ENCODE measurements around the gene CDK16.

CDK16 gene

DNA sequence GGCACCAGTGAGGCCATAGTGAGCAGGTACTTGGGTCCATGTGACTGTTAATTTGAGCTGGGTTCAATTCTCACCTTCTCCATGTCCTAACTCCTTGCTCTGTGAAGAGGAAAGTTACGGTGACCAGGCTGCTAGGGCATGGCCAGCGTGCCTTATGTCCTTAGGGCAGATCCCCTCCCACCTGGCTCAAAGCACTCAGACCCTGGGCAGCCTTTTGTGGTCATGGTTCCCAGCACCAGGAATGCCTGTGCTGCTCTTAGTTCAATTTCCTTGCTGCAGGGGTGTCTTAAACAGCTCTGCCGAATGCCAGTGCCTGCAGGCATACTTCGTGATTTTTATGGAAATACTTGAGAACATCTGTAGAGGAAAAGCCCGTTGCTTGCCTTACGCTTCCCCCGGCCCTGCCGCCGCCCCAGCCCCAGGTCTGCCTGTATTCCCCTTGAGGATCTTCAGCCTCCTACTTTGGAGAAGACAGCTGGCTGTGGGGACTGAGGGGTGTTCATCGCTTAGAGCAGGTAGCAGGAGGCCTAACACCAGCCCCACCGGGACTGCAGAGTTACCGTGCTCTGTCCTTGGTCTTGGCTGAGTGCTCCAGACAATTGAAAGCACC is 3.1 kb upstream of the CDK16 start:
- H3K4me3 ChIP-seq (ENCODE audit: low read depth, low read length) = no peak overlapping the region
- DNase-seq (ENCODE audit: low read depth) = no peak
- TF ChIP-seq, protein P1, sequence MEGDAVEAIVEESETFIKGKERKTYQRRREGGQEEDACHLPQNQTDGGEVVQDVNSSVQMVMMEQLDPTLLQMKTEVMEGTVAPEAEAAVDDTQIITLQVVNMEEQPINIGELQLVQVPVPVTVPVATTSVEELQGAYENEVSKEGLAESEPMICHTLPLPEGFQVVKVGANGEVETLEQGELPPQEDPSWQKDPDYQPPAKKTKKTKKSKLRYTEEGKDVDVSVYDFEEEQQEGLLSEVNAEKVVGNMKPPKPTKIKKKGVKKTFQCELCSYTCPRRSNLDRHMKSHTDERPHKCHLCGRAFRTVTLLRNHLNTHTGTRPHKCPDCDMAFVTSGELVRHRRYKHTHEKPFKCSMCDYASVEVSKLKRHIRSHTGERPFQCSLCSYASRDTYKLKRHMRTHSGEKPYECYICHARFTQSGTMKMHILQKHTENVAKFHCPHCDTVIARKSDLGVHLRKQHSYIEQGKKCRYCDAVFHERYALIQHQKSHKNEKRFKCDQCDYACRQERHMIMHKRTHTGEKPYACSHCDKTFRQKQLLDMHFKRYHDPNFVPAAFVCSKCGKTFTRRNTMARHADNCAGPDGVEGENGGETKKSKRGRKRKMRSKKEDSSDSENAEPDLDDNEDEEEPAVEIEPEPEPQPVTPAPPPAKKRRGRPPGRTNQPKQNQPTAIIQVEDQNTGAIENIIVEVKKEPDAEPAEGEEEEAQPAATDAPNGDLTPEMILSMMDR (IDR thresholded peaks at IDR 0.05; ENCODE audit: low read depth, low read length, missing control alignments) = no peak

DNA sequence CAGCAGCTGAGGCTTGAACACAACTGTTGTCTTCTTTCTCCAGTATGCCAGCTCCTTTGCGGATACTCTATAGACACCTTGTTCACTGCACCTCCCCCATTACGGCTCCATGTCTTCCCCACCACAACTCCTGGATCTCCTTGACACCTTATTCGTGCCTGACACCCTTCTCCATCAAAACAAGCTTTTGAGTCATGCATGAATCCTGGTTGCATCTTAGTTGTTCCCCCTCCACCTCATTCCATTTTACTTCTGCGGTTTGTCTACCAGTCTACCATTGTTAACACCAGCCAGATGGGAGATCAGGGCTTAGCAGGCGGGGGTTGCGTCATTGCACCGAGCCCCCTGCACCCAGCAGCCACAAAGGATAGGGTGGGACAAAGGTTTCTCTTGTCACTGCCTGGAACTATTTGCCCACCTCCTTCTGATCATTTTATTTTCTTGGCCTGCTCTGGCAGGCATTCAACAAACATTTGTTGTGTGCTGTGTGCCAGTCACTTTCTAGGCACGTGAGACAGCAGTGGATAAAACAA is 2.0 kb upstream of the CDK16 start:
- TF ChIP-seq, protein P1 (IDR thresholded peaks at IDR 0.05; ENCODE audit: low read depth, low read length, missing control alignments) = no peak
- no peak for DNase-seq (ENCODE audit: low read depth)
- no peak overlapping the region for H3K4me3 ChIP-seq (ENCODE audit: low read depth, low read length)

DNA sequence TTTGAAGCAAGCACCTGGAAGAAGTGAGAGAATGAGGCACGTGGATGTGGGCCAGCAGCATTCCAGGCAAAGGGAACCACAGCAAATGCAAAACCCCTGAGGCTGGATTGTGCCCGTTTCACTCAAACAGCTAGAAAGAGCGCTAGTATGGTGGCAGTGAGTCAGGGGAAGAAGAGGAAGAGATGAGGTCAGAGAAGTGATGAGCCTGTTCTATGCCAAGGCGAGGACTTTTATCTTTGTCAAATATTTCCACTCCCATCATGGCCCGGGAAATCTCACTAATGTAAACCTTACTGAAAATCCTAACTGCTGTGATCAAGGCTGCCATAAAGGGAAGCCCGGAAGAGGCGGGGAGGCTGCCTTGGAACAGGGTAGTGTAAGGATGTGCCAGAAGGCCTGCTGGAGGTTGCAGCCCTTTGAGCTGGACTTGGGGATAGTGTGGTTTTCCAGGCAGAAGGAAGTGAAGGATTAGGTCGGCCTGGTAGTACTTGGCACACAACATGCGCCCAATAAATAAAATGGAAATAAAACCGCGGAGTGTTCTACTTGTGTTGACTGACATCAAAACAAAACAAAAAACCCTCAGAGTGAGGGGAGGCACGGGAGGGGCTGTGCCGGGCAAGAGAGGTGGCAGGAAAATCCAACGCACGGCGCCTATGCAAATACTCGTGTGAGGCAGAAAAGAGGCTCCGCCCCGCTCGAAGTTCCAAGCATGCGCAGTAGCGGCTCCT is 1.2 kb upstream of the CDK16 start:
- H3K4me3 ChIP-seq (ENCODE audit: low read depth, low read length) = peak overlapping the region; percentile 30; the same call in 1 of the 2 replicates
- DNase-seq (ENCODE audit: low read depth) = no peak
- TF ChIP-seq, protein P1 (IDR thresholded peaks at IDR 0.05; ENCODE audit: low read depth, low read length, missing control alignments) = no peak

DNA sequence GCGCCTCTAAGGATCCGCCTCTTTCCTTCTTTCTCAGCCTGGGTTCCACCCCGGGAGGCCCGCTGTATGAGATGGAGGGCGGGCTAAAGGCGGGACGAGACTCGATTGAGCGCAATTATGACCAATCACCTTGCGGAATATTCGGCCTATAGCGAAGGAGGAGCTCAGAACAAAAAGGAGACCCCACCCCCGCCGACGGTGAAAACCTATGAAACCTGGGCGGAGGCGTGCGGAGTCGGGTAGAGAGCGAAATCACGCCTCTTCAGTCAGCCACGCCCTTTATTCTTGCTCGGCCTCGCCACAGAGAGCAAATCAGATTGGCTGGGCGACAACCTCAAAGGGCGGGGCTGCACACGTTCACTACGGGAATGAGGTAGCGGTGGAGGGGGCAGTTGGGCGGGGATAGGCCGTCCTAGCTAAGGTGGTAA is 615 bp upstream of the CDK16 start:
- TF ChIP-seq, protein P1 (IDR thresholded peaks at IDR 0.05; ENCODE audit: low read depth, low read length, missing control alignments) = no peak
- H3K4me3 ChIP-seq (ENCODE audit: low read depth, low read length) = peak overlapping the region; percentile 58
- DNase-seq (ENCODE audit: low read depth) = peak; percentile 92

DNA sequence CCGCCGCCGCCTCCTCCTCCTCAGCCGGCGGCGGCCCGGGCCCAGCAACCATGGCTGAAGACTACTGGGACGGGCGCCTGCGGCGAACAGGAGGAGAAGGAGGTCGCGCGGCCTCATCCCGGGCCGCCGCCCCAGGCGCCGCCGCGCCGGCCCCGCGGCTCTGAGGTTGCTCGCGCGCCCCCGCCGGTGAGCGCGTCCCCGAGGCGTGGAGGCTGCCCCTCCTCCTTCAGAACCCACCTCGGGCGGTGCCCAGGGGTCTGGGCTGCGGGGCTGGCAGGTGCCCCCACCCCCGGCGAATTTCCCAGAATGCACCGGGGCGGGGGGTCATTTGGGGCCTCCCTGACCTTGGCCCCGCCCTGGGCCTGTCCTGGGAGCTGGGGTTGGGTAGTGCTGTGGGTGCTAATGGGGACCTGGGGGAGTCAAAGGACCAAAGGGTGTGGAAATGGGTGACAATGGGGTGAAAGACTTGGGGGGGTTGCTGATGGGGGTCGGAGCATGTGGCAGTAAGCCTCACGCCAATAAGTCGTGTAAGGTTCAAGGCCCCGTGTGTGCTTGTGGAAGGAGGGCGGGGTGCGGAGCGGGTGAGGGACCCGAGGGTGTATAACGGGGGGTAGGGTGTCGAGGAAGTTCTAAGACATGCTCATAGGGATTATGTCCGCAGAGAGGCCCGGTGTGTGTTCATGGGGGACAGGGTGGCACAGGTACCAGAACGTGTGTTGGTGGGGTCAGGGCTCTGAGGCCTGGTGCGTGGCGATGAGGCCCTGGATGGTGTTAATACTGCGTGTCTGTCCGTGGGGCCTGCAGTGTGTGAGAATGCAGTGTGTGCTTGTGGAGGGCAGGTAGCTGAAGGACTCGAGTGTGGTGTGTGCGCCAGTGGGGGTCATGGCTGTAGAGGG is 687 bp downstream of the CDK16 start:
- TF ChIP-seq, protein P1 (IDR thresholded peaks at IDR 0.05; ENCODE audit: low read depth, low read length, missing control alignments) = no peak
- no peak for DNase-seq (ENCODE audit: low read depth)
- peak overlapping the region; percentile 58 for H3K4me3 ChIP-seq (ENCODE audit: low read depth, low read length)

DNA sequence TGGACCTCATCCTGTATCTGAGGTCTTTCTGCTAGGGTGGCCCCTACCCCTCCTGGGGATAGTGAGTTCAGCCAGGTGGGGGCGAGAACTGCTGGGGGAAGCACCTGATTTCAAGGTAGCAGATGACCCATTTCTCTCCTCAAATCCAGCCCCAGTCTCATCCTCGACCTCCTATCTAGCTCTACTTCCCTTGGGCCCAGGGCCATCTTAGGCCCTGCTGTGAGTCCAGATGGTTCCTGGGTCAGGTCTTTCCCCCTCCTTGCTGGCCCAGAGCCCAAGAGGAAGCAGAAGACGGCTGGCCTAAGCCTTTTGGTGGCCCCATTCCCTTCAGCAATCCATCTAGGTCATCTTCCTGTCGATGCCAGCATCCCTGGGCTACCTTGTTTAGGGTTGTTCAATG is 3.3 kb downstream of the CDK16 start:
- no peak for DNase-seq (ENCODE audit: low read depth)
- TF ChIP-seq, protein P1 (IDR thresholded peaks at IDR 0.05; ENCODE audit: low read depth, low read length, missing control alignments) = no peak
- H3K4me3 ChIP-seq (ENCODE audit: low read depth, low read length) = no peak overlapping the region

Data from GM12864 (cell line).